Breast epithelium (tissue), 4 donors: Measurements from ENCODE around the gene DDX54. TPM values are rescaled to one million over a fixed set of nuclear protein-coding genes. Genes with fewer than 3 reads are reported as not detected.

ENCODE experiments used
- DNase-seq, 2 donors: peaks; one replicate each; pipeline ENCODE4 v3.0.0-alpha.2; 2019; ENCODE audit warnings: low spot score in 2 of 2
- H3K27ac ChIP-seq, 2 donors: fragments of 200-600 bp; sonication (generic) in 1 of 2; one replicate each; pipeline ENCODE4 v1.5.1; 2016 to 2019; ENCODE audit warnings: mild to moderate bottlenecking in 1 of 2
- H3K27me3 ChIP-seq, 2 donors: fragments of 200-600 bp; sonication (generic) in 1 of 2; one replicate each; pipeline versions ENCODE4 v1.5.1 to v1.6.0; 2017 to 2019; ENCODE audit warnings: control low read depth in 1 of 2, mild to moderate bottlenecking in 1 of 2
- H3K36me3 ChIP-seq: fragments of 200-600 bp; one replicate; pipeline ENCODE4 v1.5.1; 2019
- H3K4me1 ChIP-seq, 2 donors: fragments of 200-600 bp; sonication (generic); one replicate each; pipeline ENCODE4 v1.5.1; 2016 to 2019; ENCODE audit warnings: control low read depth in 1 of 2
- H3K4me3 ChIP-seq, 3 donors: fragments of 200-600 bp; sonication (generic); 1 replicate in 2 of 3; 2 replicates in 1 of 3; pipeline ENCODE4 v1.5.1; 2016 to 2019; ENCODE audit warnings: mild to moderate bottlenecking in 3 of 3, moderate library complexity in 2 of 3
- H3K9me3 ChIP-seq, 2 donors: fragments of 200-600 bp; sonication (generic) in 1 of 2; one replicate each; pipeline ENCODE4 v1.5.1; 2016 to 2019; ENCODE audit warnings: control low read depth in 1 of 2
- CTCF ChIP-seq, 3 donors: fragments of 450-650 bp; IDR thresholded peaks; one replicate each; pipeline ENCODE4 v1.5.1; 2016 to 2017; ENCODE audit warnings: antibody characterized with exemption in 3 of 3, mild to moderate bottlenecking in 3 of 3, moderate library complexity in 3 of 3
- POLR2A ChIP-seq: fragments of 450-650 bp; IDR thresholded peaks from one replicate; pipeline ENCODE4 v1.6.1; 2016; ENCODE audit warnings: antibody characterized with exemption, mild to moderate bottlenecking, moderate library complexity
- POLR2AphosphoS5 ChIP-seq, 3 donors: sonication (generic); formaldehyde crosslinking; IDR thresholded peaks; one replicate each; pipeline ENCODE4 v1.6.1; 2017; ENCODE audit warnings: antibody characterized with exemption in 3 of 3
- intact Hi-C: fragments of 100-400 bp; cut with DNase I; formaldehyde crosslinking; loops from one replicate; pipeline ENCODE4 v1.15.1; 2023; ENCODE audit warnings: low total_unique reads
- total RNA-seq, 3 donors: library from RNA; depleted of rRNA; stranded (reverse); fragments of >200 nt; gene quantifications; one replicate each; pipeline ENCODE4 v1.1.0, GENCODE V29; 2016

DDX54 gene
- total RNA-seq, 3 donors from 2014 or later, result 51.5 to 62.1 (median 60.3) TPM

- Histone ChIP-seq H3K4me1 (peaks cover 0 to 5% of the 10 kb centered on the region in 2 donors), H3K27ac (peak overlapping the region in 1 of 2 donors; percentile 46), H3K36me3 (no peaks in the 10 kb centered on the region), H3K27me3 (peaks cover 0 to 12% of the 10 kb centered on the region in 2 donors), H3K4me3 (no peak overlapping the region), H3K9me3 (no peaks in the 10 kb centered on the region)
- TF ChIP-seq CTCF (IDR thresholded peaks at IDR 0.05) (no peak), POLR2A (no peak)
- DNase-seq, result no peak
- intact Hi-C loops, result no loop called here
Observed at GRCh38 chr12:113136990-113137511, 48.2 kb downstream of the DDX54 start.

DNA sequence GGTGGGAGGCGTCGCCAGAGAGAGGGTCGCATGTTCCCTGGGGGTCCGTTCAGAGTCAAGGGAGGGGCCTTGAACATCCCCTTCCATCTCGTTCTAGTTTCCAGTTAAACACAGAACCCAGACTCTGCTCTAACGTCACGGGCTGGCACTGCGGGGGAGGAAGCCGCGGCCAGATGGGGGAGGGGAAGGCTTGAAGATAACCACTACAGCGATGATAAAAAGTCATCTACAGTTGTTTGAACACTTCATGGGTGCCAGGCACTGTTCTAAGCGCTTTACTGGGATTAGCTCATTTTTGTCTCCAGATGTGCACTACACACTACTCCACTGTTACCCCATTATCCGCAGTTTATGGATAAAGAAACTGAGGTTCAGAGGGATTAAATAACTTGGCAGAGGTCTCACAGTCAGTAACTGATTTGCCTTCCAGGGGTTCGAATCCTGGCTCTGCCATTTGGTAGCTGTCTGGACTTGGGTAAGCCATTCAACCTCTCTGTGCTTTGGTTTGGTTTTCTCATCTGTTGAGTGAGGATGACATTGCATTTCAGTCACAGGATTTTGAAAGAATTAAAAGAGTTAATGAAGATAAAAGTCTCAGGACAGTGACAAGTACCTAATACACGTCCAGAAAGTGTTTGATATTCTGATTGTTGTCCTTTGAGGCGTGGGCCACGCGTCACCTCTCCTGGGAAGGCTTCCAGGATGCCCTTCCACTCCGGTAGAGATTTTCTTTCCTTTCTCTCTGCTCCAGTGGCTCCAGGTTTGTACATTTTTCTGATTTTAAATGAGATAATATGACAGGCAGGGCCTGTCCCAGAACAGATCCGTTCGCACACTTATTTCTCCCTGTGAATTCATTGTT lies 48.9 kb downstream of the DDX54 start:
- Histone ChIP-seq H3K27me3 (peaks cover 0 to 12% of the 10 kb centered on the region in 2 donors), H3K36me3 (no peaks in the 10 kb centered on the region), H3K9me3 (no peaks in the 10 kb centered on the region), H3K4me1 (no peaks in the 10 kb centered on the region), H3K4me3 (peak overlapping the region in 2 of 3 donors; percentile 51 to 61), H3K27ac (peak overlapping the region; percentile 32 to 46)
- no peak for DNase-seq
- intact Hi-C loops, result no loop called here
- TF ChIP-seq CTCF (IDR thresholded peaks at IDR 0.05), result no peak

DNA sequence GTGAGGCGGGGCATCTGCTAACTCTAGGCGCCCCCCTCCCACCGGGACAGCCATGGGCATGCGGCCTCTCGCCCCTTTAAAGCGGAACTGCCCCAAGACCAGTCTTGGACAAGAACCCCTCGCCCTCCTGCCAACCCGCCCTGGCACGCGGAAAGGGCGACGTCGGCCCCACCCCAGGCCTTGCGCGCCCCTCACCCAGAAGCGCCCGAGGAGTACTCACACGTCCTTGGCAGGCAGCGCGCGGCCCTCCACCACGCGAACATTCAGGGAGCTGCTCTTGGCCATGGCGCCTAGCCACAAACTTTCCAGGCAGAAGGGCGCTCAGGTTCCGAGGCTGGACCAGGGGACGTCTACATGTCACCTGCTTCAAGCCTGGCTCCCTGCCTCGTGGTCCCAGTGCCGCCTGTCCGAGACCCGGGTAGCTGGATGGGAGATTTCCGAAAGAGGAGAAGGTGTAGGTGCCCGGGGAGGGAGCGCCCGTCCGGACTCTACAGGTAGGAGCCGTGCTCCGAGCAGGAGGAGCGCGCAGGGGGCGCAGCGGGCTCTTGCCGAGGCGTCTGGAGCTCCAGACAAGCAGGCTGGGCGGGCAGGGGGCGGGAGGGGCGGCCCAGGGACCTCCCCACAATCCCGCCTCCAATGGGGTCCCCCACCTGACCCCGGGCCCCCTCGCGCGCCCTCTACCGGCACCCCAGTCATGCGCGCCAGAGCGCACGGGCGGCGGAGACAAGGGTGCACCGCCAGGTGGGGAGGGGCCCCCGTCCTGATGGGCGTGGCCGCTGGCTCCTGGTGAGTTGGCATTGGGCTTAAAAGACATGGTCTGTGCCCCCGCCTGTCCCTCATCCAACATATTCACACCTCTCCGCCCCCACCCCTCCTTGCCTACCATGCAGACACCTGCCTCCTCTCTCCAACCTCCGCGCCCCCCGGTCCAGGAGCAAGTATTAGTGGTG lies 49.8 kb downstream of the DDX54 start, which contains the start of gene RASAL1:
Gene RASAL1 (minus strand): TSS at position 584 of the 950 bp plus-strand sequence. CDS start 299 bp downstream, at position 285.
- intact Hi-C loops, result no loop called here
- Histone ChIP-seq H3K36me3 (no peaks in the 10 kb centered on the region), H3K4me3 (peak within 1 kb of the TSS in 2 of 3 donors; percentile 51 to 61), H3K27me3 (peaks cover 0 to 12% of the 10 kb centered on the region in 2 donors), H3K4me1 (no peaks in the 10 kb centered on the region), H3K9me3 (no peaks in the 10 kb centered on the region), H3K27ac (peak within 1 kb of the TSS; percentile 32 to 46)
- TF ChIP-seq CTCF (IDR thresholded peaks at IDR 0.05), result peak in 1 of 3 donors; percentile 25
- TF ChIP-seq POLR2A, result no peak
- TF ChIP-seq POLR2AphosphoS5 (IDR thresholded peaks at IDR 0.05), result no peak
- peak in 1 of 2 donors; percentile 60 for DNase-seq

DNA sequence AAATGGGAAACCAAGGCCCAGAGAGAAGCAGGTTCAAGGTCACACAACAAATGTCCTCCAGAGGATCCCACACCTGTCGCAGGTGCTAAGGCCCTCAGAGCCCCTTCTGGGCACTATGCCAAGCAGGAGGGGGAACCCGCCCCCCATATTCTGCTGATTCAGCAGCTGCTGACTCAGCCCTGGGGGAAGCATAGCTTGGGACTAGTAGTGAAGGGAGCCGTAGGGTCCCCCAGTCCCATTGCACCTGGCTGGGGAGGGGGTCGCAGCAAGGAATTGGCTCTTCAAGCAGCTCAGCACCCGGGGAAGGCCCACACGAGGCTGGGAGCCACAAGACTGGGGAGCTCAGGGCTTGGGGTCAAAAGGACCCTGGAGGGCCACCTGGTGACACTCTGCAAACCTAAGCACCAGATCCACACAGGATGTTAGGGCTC lies 50.7 kb downstream of the DDX54 start:
- no peaks in the 10 kb centered on the region for H3K4me1 ChIP-seq
- H3K9me3 ChIP-seq, result no peaks in the 10 kb centered on the region
- H3K27ac ChIP-seq, result no peak overlapping the region
- no peak for DNase-seq
- peak overlapping the region in 2 of 3 donors; percentile 51 to 61 for H3K4me3 ChIP-seq
- intact Hi-C loops, result no loop called here
- TF ChIP-seq CTCF (IDR thresholded peaks at IDR 0.05) (no peak), POLR2A (no peak)
- no peaks in the 10 kb centered on the region for H3K36me3 ChIP-seq
- H3K27me3 ChIP-seq, result peaks cover 0 to 12% of the 10 kb centered on the region in 2 donors
